Activated T-cell treated with anti-CD3 and anti-CD28 coated beads for 4 hours (primary cell): ENCODE measurements around the gene PIGQ.

Source experiments
- DNase-seq: peaks from one replicate; pipeline ENCODE4 v3.0.0-alpha.2; 2020

PIGQ gene

GRCh38 chr16:556474-557173 is 13.1 kb upstream of the PIGQ start:
- no peak for DNase-seq

- no peak for DNase-seq
These were observed 12.1 kb upstream of the PIGQ start for GRCh38 chr16:557463-558297.

- DNase-seq, result no peak
These were observed 11.3 kb upstream of the PIGQ start for GRCh38 chr16:558298-559020.

GRCh38 chr16:559021-559380 is 10.8 kb upstream of the PIGQ start:
- no peak for DNase-seq

DNA sequence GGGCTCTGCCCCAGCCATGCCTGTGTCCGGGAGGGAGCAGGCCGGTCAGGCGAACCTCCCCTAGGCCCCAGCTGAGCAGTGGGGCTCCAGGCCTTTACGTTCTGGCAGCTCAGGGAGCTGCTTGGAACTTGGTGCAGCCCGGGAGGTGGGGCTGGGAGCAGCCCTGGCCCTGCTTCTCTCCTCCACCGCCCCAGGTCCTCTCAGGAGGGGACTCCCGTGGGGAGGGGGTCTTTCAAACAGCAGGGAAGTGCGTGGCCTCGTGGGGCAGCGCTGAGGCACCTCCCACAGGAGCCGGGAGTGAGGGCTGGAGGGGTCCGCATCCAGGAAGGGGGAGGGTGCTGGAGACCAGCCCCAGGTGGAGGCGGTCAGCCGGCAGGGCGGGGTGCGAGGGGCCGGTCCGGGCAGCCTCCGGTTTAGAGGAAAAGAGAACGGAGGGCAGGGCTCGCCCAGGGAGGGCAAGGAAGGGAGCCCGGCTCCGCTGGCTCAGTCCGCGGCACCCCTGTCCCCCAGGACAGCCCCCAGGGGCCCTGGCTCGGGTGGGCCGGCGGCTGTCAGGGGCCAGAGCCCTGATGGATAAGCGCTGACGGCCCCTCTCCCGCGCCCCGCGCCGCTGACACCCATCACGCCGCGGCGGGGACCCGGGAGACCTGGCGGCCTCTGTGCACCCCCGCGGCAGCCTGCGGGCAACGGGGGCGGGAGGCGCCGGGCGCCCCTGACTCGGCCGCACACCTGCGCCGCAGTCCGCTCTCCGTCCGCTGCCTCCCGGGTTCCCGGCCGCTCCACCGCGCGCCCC is 10.2 kb upstream of the PIGQ start:
- no peak for DNase-seq

DNA sequence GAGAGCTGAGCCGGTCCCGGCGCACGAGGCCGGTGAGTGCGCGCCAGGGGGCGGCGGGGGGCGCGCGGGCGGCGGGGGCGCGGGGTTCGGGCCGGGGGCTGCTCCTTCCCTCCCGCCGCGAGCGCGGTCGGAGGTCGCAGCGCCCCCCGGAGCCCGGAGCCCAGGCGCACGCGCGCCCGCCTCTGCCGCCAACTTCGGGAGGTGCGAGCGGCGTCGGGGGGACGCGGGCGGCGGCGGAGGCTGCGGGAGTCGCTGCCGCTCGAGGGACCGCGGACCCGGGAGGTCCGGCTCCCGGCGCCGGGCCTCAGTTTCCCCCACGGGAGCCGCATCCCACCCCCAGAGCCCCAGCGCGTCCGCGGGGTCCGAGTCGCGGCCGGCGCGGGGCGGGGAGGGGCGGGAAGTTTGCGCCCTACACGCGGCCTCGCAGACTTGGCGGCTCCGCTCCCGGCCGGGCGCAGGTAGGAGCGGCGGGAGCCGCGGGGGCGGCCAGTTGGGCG is 9.5 kb upstream of the PIGQ start, which contains the start of gene PRR35:
Gene PRR35 (plus strand): TSS at position 191 of the 497 bp plus-strand sequence. CDS start 2,901 bp downstream, outside the sequence.
- DNase-seq, result no peak

- DNase-seq, result no peak
These were observed 8.9 kb upstream of the PIGQ start for GRCh38 chr16:560701-561412.

GRCh38 chr16:561413-561794 is 8.4 kb upstream of the PIGQ start:
- DNase-seq, result no peak

- no peak for DNase-seq
These were observed 7.5 kb upstream of the PIGQ start for GRCh38 chr16:561957-562938.

GRCh38 chr16:563072-563644 is 6.6 kb upstream of the PIGQ start:
- DNase-seq, result no peak

GRCh38 chr16:564690-565418 is 4.9 kb upstream of the PIGQ start:
- no peak for DNase-seq

- no peak for DNase-seq
These were observed 4.1 kb upstream of the PIGQ start for GRCh38 chr16:565419-566330.

- no peak for DNase-seq
These were observed 3.0 kb upstream of the PIGQ start, which contains the start of gene NHLRC4 for GRCh38 chr16:566475-567372. TSS of gene NHLRC4 (plus strand) at chr16:567005. CDS start at chr16:568048, 1,043 bp downstream.

DNA sequence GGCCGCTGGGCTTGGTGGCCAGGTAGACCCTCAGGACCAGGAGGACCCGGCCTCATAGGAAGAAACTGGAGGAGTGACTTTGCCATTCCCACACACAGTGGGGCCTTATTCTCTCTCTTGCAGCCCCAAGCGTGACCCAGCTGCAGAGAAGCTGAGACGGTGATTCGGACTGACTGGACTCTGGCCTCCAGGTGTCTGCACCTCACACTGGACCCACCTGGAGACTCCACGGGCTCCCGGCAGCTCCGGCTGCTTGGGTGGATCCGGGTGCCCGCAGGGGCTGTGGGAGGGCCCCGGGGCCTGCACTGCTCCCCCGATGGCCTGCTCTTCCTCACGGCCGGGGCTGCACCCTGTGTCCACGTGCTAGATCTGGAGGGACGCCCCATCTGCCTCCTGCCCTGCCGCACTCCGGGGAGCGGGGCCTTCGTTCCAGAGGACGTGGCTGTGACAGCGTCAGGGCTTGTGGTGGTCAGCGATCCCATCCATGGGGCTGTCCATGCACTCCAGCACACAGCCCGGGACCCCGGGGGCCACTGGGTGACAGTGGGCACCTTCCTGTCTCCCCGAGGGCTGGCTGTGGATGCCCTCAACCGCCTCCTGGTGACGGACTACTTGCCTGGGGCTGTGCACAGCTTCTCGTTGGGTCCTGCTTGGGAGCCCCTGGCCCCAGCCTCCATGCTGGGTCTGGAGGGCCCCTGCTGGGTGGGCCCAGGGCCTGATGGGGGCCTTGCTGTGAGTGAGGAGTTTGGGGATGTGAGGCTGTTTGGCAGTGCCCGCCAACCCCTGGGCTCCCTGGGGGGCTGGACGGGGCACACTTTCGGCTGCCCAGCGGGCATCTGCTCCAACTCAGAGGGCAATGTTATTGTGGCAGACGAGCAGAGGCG is 2.2 kb upstream of the PIGQ start:
- DNase-seq, result no peak

DNA sequence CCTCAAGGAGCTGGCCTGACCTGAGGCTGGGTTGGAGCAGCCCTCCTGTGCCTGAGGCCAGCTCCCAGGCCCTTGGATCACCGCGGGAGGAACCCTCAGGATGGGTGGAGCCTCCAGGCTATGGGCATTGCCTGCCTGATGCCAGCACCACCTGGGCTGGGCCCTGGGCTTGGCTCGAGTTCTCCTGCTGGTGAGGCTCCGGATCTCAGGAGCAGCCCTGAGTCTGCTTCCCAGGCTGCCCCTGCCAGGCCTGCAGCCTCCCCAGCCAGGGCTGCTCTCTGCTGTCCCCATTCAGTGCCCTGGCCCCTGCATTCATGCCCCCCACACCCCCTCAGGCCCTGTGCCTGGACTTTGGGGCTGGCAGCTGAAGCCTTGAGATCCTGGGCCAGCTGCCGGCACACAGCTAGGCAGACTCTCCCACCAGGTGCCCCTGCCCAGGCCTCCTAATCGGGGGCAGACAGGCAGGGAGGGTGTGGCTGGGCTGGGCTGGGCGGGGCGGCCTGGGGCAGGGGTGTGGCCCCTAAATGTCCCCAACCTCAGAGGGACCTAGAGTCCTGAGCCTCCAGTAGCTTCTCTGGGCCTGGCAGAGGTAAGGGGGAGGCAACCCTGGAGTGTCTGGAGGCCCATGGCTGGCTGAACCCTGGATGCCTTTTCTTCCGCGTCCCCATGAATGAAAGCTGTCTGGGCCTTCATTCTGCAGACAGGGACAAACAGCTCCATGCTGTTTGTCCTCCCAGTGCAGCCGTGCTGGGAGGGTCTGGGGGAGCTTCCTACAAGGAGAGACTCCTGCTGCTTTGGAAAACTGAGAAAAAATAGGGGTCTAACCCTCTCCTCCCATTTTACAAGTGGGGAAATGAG is 1.1 kb upstream of the PIGQ start:
- no peak for DNase-seq
